ENCODE data around the gene SLC9B1. TPM values are rescaled to one million over a fixed set of nuclear protein-coding genes. Genes with fewer than 3 reads are reported as not detected.

SLC9B1 gene
- total and polyA plus RNA-seq, 2 of the 8 experiments (the other 6 are each of a cell fraction or from before 2014, with no cell fraction given): 0.08 to 0.19 TPM

DNA sequence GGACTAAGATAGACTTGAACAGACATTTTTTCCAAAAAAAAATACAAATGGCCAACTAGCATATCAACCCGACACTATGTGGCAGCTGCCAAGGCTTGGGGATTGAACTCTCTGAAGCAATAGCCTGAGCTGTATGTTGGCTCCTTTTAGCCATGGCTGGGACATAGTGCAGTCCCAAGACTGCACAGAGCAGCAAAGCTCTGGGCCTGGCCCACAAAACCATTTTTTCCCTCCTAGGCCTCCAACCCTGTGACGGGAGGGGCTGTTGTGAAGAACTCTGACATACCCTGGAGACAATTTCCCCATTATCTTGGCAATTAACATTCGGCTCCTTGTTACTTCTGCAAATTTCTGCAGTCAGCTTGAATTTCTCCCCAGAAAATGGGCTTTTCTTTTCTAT lies 100.6 kb downstream of the SLC9B1 start (continued):
- TF ChIP-seq, protein P1, sequence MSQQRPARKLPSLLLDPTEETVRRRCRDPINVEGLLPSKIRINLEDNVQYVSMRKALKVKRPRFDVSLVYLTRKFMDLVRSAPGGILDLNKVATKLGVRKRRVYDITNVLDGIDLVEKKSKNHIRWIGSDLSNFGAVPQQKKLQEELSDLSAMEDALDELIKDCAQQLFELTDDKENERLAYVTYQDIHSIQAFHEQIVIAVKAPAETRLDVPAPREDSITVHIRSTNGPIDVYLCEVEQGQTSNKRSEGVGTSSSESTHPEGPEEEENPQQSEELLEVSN (IDR thresholded peaks at IDR 0.05): no peak
- TF ChIP-seq HDAC2 (IDR thresholded peaks at IDR 0.05; ENCODE audit: borderline replicate concordance in 1 of 2, low read depth in 2 of 2, low read length in 2 of 2): no peak
- no peak for TF ChIP-seq POU5F1 (IDR thresholded peaks at IDR 0.05; ENCODE audit: low read depth, low read length)
- no peak for TF ChIP-seq TCF12 (IDR thresholded peaks at IDR 0.05; ENCODE audit: low read depth, low read length)

Measured in H1 (cell line).